Embryonic facial prominence (tissue), 1 donor: ENCODE measurements around the gene C20orf173.
"Not testable (repeated sequence)": the region's sequence is repeated elsewhere in the genome, so short reads cannot be mapped to it uniquely, and the experiment has no call there.

ENCODE experiments used
- DNase-seq: peaks from one replicate; pipeline ENCODE4 v3.0.0-alpha.2; 2016; ENCODE audit errors: extremely low spot score

C20orf173 gene

GRCh38 chr20:35546127-35546526 lies 16.7 kb upstream of the C20orf173 start:
- DNase-seq: no peak

- not testable (repeated sequence) for DNase-seq
Measured at GRCh38 chr20:35544941-35545340, 15.5 kb upstream of the C20orf173 start.

GRCh38 chr20:35544436-35544835 lies 15.0 kb upstream of the C20orf173 start:
- no peak for DNase-seq

GRCh38 chr20:35542990-35543389 lies 13.5 kb upstream of the C20orf173 start:
- DNase-seq: no peak

GRCh38 chr20:35541783-35542662 lies 12.6 kb upstream of the C20orf173 start, which contains the start of gene ERGIC3:
Gene ERGIC3 (plus strand): TSS chr20:35542078. CDS start chr20:35542098, 20 bp downstream.
- DNase-seq: peak; percentile 96

- no peak for DNase-seq
Measured at GRCh38 chr20:35541118-35541782, 11.8 kb upstream of the C20orf173 start.

- no peak for DNase-seq
Measured at GRCh38 chr20:35539756-35540212, 10.3 kb upstream of the C20orf173 start.

GRCh38 chr20:35527122-35527769 lies 2.2 kb downstream of the C20orf173 start:
- DNase-seq: no peak

GRCh38 chr20:35525639-35526038 lies 3.8 kb downstream of the C20orf173 start:
- DNase-seq: no peak

- DNase-seq: no peak
Measured at GRCh38 chr20:35523298-35523888, 6.1 kb downstream of the C20orf173 start.

- DNase-seq: no peak
Measured at GRCh38 chr20:35518955-35519354, 10.5 kb downstream of the C20orf173 start.

- DNase-seq: not testable (repeated sequence)
Measured at GRCh38 chr20:35517767-35518166, 11.7 kb downstream of the C20orf173 start.

GRCh38 chr20:35517125-35517524 lies 12.3 kb downstream of the C20orf173 start:
- DNase-seq: no peak

- no peak for DNase-seq
Measured at GRCh38 chr20:35515949-35516645, 13.4 kb downstream of the C20orf173 start.

GRCh38 chr20:35515341-35515740 lies 14.1 kb downstream of the C20orf173 start:
- no peak for DNase-seq

- no peak for DNase-seq
Measured at GRCh38 chr20:35514371-35514932, 15.0 kb downstream of the C20orf173 start.

- no peak for DNase-seq
Measured at GRCh38 chr20:35511814-35512420, 17.5 kb downstream of the C20orf173 start.

GRCh38 chr20:35510951-35511735 lies 18.3 kb downstream of the C20orf173 start:
- DNase-seq: no peak

GRCh38 chr20:35508493-35509218 lies 20.8 kb downstream of the C20orf173 start:
- no peak for DNase-seq
